H1 (cell line): ENCODE data around the gene TRAF3IP1. TPM values are rescaled to one million over a fixed set of nuclear protein-coding genes. Genes with fewer than 3 reads are reported as not detected.

ENCODE experiments used
- CTCF ChIA-PET: fragments of 300-600 bp; sonication (Branson Sonifier 250); formaldehyde crosslinking; loops from one replicate; lab custom pipeline; 2021; ENCODE audit not compliant: partially characterized antibody; lab: Charles Lee
- POLR2A ChIA-PET: fragments of 300-600 bp; sonication (Branson Sonifier 250); formaldehyde crosslinking; loops from one replicate; lab custom pipeline; 2021; ENCODE audit warnings: inconsistent platforms; ENCODE audit not compliant: partially characterized antibody; lab: Charles Lee
- DNase-seq, 2 experiments: peaks; one replicate each; pipeline versions ENCODE4 v3.0.0 to v3.0.0-alpha.2; 2010 to 2022; ENCODE audit warnings: low spot score in 2 of 2, low read depth in 1 of 2, mixed read lengths in 1 of 2
- FAIRE-seq: peaks from 2 replicates; lab custom pipeline; 2011; peaks lifted over from hg19 to GRCh38; lab: Jason Lieb, UNC
- H2AFZ ChIP-seq: 2 replicates; pipeline ENCODE4 v1.8.1; 2012; ENCODE audit warnings: low read length, inconsistent platforms
- H2AK5ac ChIP-seq: 2 replicates; pipeline ENCODE4 v1.6.1; 2013; ENCODE audit warnings: low read depth, low read length
- H2BK120ac ChIP-seq: replicated peaks from 2 replicates; pipeline ENCODE3; 2013; ENCODE audit warnings: low read depth, low read length, inconsistent platforms
- H2BK12ac ChIP-seq: 2 replicates; pipeline ENCODE4 v1.6.1; 2013; ENCODE audit warnings: low read depth, low read length
- H2BK15ac ChIP-seq: 2 replicates; pipeline ENCODE4 v1.6.1; 2013; ENCODE audit warnings: low read length
- H2BK20ac ChIP-seq: 2 replicates; pipeline ENCODE4 v1.6.1; 2013; ENCODE audit warnings: low read length
- H2BK5ac ChIP-seq: 2 replicates; pipeline ENCODE4 v1.6.1; 2013; ENCODE audit warnings: low read depth, low read length
- H3K14ac ChIP-seq: 2 replicates; pipeline ENCODE4 v1.6.1; 2013; ENCODE audit warnings: inconsistent platforms; ENCODE audit not compliant: insufficient read length
- H3K18ac ChIP-seq: 2 replicates; pipeline ENCODE4 v1.6.1; 2013; ENCODE audit warnings: low read length; ENCODE audit errors: extremely low read depth
- H3K23ac ChIP-seq: 2 replicates; pipeline ENCODE4 v1.6.1; 2013; ENCODE audit warnings: inconsistent platforms; ENCODE audit not compliant: insufficient read length
- H3K23me2 ChIP-seq: 2 replicates; pipeline ENCODE4 v1.6.1; 2013; ENCODE audit warnings: low read depth, low read length
- H3K27ac ChIP-seq: 2 replicates; pipeline ENCODE4 v1.6.1; 2011; ENCODE audit warnings: low read depth, low read length, inconsistent platforms
- H3K27me3 ChIP-seq, 4 experiments: replicated peaks in 1 of 4; 1 replicate in 1 of 4; 2 replicates in 3 of 4; pipeline versions ENCODE4 v1.6.1 to v1.8.1; 2011 to 2013; ENCODE audit warnings: low read length in 3 of 4, mild to moderate bottlenecking in 3 of 4, inconsistent platforms in 2 of 4, mixed read lengths in 2 of 4, moderate library complexity in 1 of 4; ENCODE audit not compliant: control insufficient read depth in 3 of 4, insufficient read depth in 3 of 4; ENCODE audit errors: extremely low read depth in 1 of 4
- H3K36me3 ChIP-seq, 4 experiments: 2 replicates each; pipeline versions ENCODE4 v1.6.1 to v1.8.1; 2011 to 2013; ENCODE audit warnings: mild to moderate bottlenecking in 4 of 4, low read length in 3 of 4, moderate library complexity in 2 of 4, control low read depth in 1 of 4, inconsistent platforms in 1 of 4; ENCODE audit not compliant: insufficient read depth in 4 of 4, control insufficient read depth in 2 of 4
- H3K4ac ChIP-seq: replicated peaks from 2 replicates; pipeline ENCODE3; 2013; ENCODE audit warnings: low read length, low read depth, mixed read lengths, inconsistent platforms; ENCODE audit not compliant: insufficient read length
- H3K4me1 ChIP-seq, 4 experiments: replicated peaks in 1 of 4; 1 replicate in 1 of 4; 2 replicates in 3 of 4; pipeline versions ENCODE4 v1.6.1 to v1.8.1; 2011 to 2013; ENCODE audit warnings: low read length in 3 of 4, inconsistent platforms in 2 of 4, mixed read lengths in 1 of 4; ENCODE audit not compliant: insufficient read depth in 4 of 4, control insufficient read depth in 3 of 4
- H3K4me2 ChIP-seq, 2 experiments: 2 replicates each; pipeline versions ENCODE4 v1.6.1 to v1.8.1; 2011 to 2013; ENCODE audit warnings: low read depth in 2 of 2, low read length in 2 of 2, control low read depth in 1 of 2, inconsistent platforms in 1 of 2, mild to moderate bottlenecking in 1 of 2; ENCODE audit not compliant: insufficient read depth in 1 of 2
- H3K4me3 ChIP-seq, 4 experiments: fragments of 200-600, 300-600 bp in 1 of 4; sonication (generic), shearing (Covaris generic), sonication (Bioruptor Twin) in 1 of 4; 2 replicates each; pipeline versions ENCODE4 v1.5.1 to v1.8.1; 2011 to 2016; ENCODE audit warnings: low read length in 4 of 4, low read depth in 3 of 4, control low read depth in 2 of 4, inconsistent platforms in 2 of 4, mild to moderate bottlenecking in 2 of 4, mixed read lengths in 1 of 4, moderate library complexity in 1 of 4; ENCODE audit not compliant: insufficient read depth in 2 of 4; ENCODE audit errors: extremely low read depth in 1 of 4
- H3K56ac ChIP-seq: replicated peaks from 2 replicates; pipeline ENCODE3; 2013; ENCODE audit warnings: low read depth, mild to moderate bottlenecking, mixed read lengths, low read length, inconsistent platforms; ENCODE audit not compliant: insufficient read length
- H3K79me1 ChIP-seq: 2 replicates; pipeline ENCODE4 v1.6.1; 2013; ENCODE audit warnings: low read depth, low read length, control low read depth
- H3K79me2 ChIP-seq, 2 experiments: 2 replicates each; pipeline versions ENCODE4 v1.6.1 to v1.8.1; 2012 to 2013; ENCODE audit warnings: low read length in 2 of 2, mild to moderate bottlenecking in 2 of 2, inconsistent platforms in 1 of 2; ENCODE audit not compliant: insufficient read depth in 2 of 2, control insufficient read depth in 1 of 2
- H3K9ac ChIP-seq, 4 experiments: replicated peaks in 1 of 4; 1 replicate in 1 of 4; 2 replicates in 3 of 4; pipeline versions ENCODE4 v1.6.1 to v1.8.1; 2011 to 2013; ENCODE audit warnings: low read depth in 3 of 4, low read length in 3 of 4, control low read depth in 2 of 4, mild to moderate bottlenecking in 2 of 4, moderate library complexity in 2 of 4, inconsistent platforms in 1 of 4; ENCODE audit errors: extremely low read depth in 1 of 4
- H3K9me3 ChIP-seq, 2 experiments: 2 replicates each; pipeline versions ENCODE4 v1.6.1 to v1.8.1; 2012 to 2013; ENCODE audit warnings: mild to moderate bottlenecking in 2 of 2, moderate library complexity in 2 of 2, control low read depth in 1 of 2, inconsistent platforms in 1 of 2, low read depth in 1 of 2, low read length in 1 of 2, mixed read lengths in 1 of 2; ENCODE audit not compliant: insufficient read depth in 2 of 2
- H4K20me1 ChIP-seq, 2 experiments: replicated peaks in 1 of 2; 2 replicates each; pipeline versions ENCODE3 to v1.8.1; 2011 to 2013; ENCODE audit warnings: inconsistent platforms in 2 of 2, low read length in 2 of 2, mild to moderate bottlenecking in 1 of 2; ENCODE audit not compliant: insufficient read depth in 2 of 2, control insufficient read depth in 1 of 2
- H4K5ac ChIP-seq: 2 replicates; pipeline ENCODE4 v1.6.1; 2013; ENCODE audit warnings: low read length, low read depth, mixed read lengths, inconsistent platforms; ENCODE audit not compliant: insufficient read length
- H4K8ac ChIP-seq: 2 replicates; pipeline ENCODE4 v1.8.0; 2013; ENCODE audit warnings: mild to moderate bottlenecking, moderate library complexity, low read length, inconsistent platforms; ENCODE audit not compliant: insufficient read depth; ENCODE audit errors: extremely low read depth
- H4K91ac ChIP-seq: replicated peaks from 2 replicates; pipeline ENCODE3; 2013; ENCODE audit warnings: low read length, mixed read lengths, inconsistent platforms; ENCODE audit not compliant: insufficient read length
- ATF2 ChIP-seq: IDR thresholded peaks from 2 replicates; pipeline ENCODE4 v1.6.1; 2012; ENCODE audit warnings: low read length, inconsistent platforms
- BCL11A ChIP-seq, 2 experiments: IDR thresholded peaks; one replicate each; pipeline ENCODE4 v1.6.1; 2011; ENCODE audit warnings: low read depth in 2 of 2, low read length in 2 of 2, mild to moderate bottlenecking in 2 of 2
- CHD2 ChIP-seq: IDR thresholded peaks from 2 replicates; pipeline ENCODE4 v1.6.1; 2012; ENCODE audit warnings: low read length, improper control_type of control experiment
- EP300 ChIP-seq, 2 experiments: IDR thresholded peaks; 1 replicate in 1 of 2; 2 replicates in 1 of 2; pipeline ENCODE4 v1.6.1; 2011 to 2012; ENCODE audit warnings: low read depth in 2 of 2, low read length in 2 of 2, mild to moderate bottlenecking in 2 of 2, borderline replicate concordance in 1 of 2, inconsistent platforms in 1 of 2, moderate library complexity in 1 of 2
- FOSL1 ChIP-seq: IDR thresholded peaks from 2 replicates; pipeline ENCODE4 v1.6.1; 2011; ENCODE audit warnings: mild to moderate bottlenecking, low read depth, low read length, moderate library complexity; ENCODE audit not compliant: insufficient read depth
- NANOG ChIP-seq: IDR thresholded peaks from 2 replicates; pipeline ENCODE4 v1.6.1; 2011; ENCODE audit warnings: low read length, low read depth, mild to moderate bottlenecking, inconsistent platforms; ENCODE audit not compliant: insufficient read depth, poor library complexity, severe bottlenecking
- POU5F1 ChIP-seq: IDR thresholded peaks from 2 replicates; pipeline ENCODE4 v1.6.1; 2011; ENCODE audit warnings: low read depth, mild to moderate bottlenecking, low read length, moderate library complexity
- RFX5 ChIP-seq: IDR thresholded peaks from 2 replicates; pipeline ENCODE4 v1.6.1; 2011; ENCODE audit warnings: low read depth, low read length, improper control_type of control experiment, borderline replicate concordance
- RXRA ChIP-seq: IDR thresholded peaks from 2 replicates; pipeline ENCODE4 v1.6.1; 2011; ENCODE audit warnings: low read depth, mild to moderate bottlenecking, low read length, moderate library complexity; ENCODE audit not compliant: insufficient read depth
- SIX5 ChIP-seq: IDR thresholded peaks from 2 replicates; pipeline ENCODE4 v1.6.1; 2011; ENCODE audit warnings: mild to moderate bottlenecking, low read depth, low read length
- SP4 ChIP-seq: IDR thresholded peaks from 2 replicates; pipeline ENCODE4 v1.6.1; 2012; ENCODE audit warnings: low read length, inconsistent platforms
- SRF ChIP-seq: IDR thresholded peaks from 2 replicates; pipeline ENCODE4 v1.6.1; 2011; ENCODE audit warnings: mild to moderate bottlenecking, low read depth, low read length, moderate library complexity
- SUZ12 ChIP-seq: fragments of 200-600 bp; sonication (generic); IDR thresholded peaks from 2 replicates; pipeline ENCODE4 v1.6.1; 2012; ENCODE audit warnings: mild to moderate bottlenecking, inconsistent platforms, low read length, moderate library complexity, mixed read lengths
- WGBS, 2 experiments: shearing (Covaris generic) in 1 of 2; methylation state at CpG; one replicate each; pipeline versions ENCODE4 v1.1.6 to v1.1.7; 2013 to 2015; ENCODE audit warnings: low lambda C conversion rate in 2 of 2, mixed read lengths in 2 of 2, inconsistent platforms in 1 of 2, low coverage in 1 of 2, missing lambda C conversion rate in 1 of 2; ENCODE audit not compliant: insufficient replicate concordance in 2 of 2, insufficient coverage in 1 of 2, insufficient read length in 1 of 2; ENCODE audit errors: extremely low coverage in 1 of 2, missing lambda C conversion rate in 1 of 2; 5-methylcytosine and 5-hydroxymethylcytosine counted together
- polyA plus RNA-seq, 7 experiments: library from polyadenylated mRNA; depleted of rRNA in 3 of 7; stranded (reverse) in 5 of 7; unstranded in 2 of 7; fragments of >200 nt in 5 of 7; fragments of 200-250 nt in 2 of 7; gene quantifications; 1 replicate in 5 of 7; 2 replicates in 1 of 7; 4 replicates in 1 of 7; pipeline versions ENCODE4 v1.2.1 to v1.2.3, GENCODE V29; 2011 to 2013; ENCODE audit warnings: missing spikeins in 2 of 7, mixed read lengths in 2 of 7
- total RNA-seq: library from RNA; stranded (reverse); fragmentation: NEBNext Ultra II Directional; extraction: Animal tissue kit (Norgen Biotek cat#: 25700); gene quantifications from 2 replicates; pipeline ENCODE4 v1.2.1, GENCODE V29; 2021

The TRAF3IP1 gene
- total and polyA plus RNA-seq, 2 of the 8 experiments (the other 6 are each of a cell fraction or from before 2014, with no cell fraction given) = 2.3 to 17.5 TPM

GRCh38 chr2:238406998-238407285 lies 86.6 kb downstream of the TRAF3IP1 start:
- H2BK5ac ChIP-seq = no peak overlapping the region
- H3K79me2 ChIP-seq = no peaks in the 10 kb centered on the region
- no peak overlapping the region for H2BK120ac ChIP-seq
- no peak overlapping the region for H3K4ac ChIP-seq
- H2BK20ac ChIP-seq = no peak overlapping the region
- CTCF ChIA-PET = interaction anchor here (1.5 to 2.9 kb wide), 3 partner anchors 8 to 39 kb away, joined by 3 to 11 read pairs (median 4); no protein-coding TSS in a partner anchor
- no peak overlapping the region for H3K4me3 ChIP-seq
- H3K4me2 ChIP-seq = no peak overlapping the region
- no peak overlapping the region for H4K91ac ChIP-seq
- peaks cover 4% of the 10 kb centered on the region; the same call in 1 of the 2 replicates for H3K79me1 ChIP-seq
- H3K56ac ChIP-seq = no peak overlapping the region
- H3K9me3 ChIP-seq = no peaks in the 10 kb centered on the region
- no peak overlapping the region for H3K14ac ChIP-seq
- WGBS, 2 experiments = 79% methylated on average over 8 of the region's 8 CpGs; no CpG with 5 or more reads in 1 of the 2 experiments
- H2AFZ ChIP-seq = no peak overlapping the region
- H3K36me3 ChIP-seq = no peaks in the 10 kb centered on the region
- no peak overlapping the region for H3K27ac ChIP-seq
- no peak overlapping the region for H4K8ac ChIP-seq
- H3K23ac ChIP-seq = no peak overlapping the region
- FAIRE-seq (no peak), DNase-seq (no peak)
- no peaks in the 10 kb centered on the region for H3K27me3 ChIP-seq
- no peak overlapping the region for H3K9ac ChIP-seq
- H2BK12ac ChIP-seq = no peak overlapping the region
- POLR2A ChIA-PET = no interaction called here
- H4K20me1 ChIP-seq = no peaks in the 10 kb centered on the region
- no peak overlapping the region for H4K5ac ChIP-seq
- H2AK5ac ChIP-seq = no peak overlapping the region
- H3K4me1 ChIP-seq = peaks cover 0 to 11% (median 5%) of the 10 kb centered on the region in 4 experiments; a peak in 5 of 7 replicates
- no peak overlapping the region for H2BK15ac ChIP-seq
- H3K23me2 ChIP-seq = no peaks in the 10 kb centered on the region
- no peak overlapping the region for H3K18ac ChIP-seq
- TF ChIP-seq ATF2 (no peak), CHD2 (no peak), NANOG (no peak), POU5F1 (no peak), RFX5 (no peak), SUZ12 (no peak), RXRA (no peak), FOSL1 (no peak), BCL11A (IDR thresholded peaks at IDR 0.05; ENCODE audit: low read depth in 2 of 2, low read length in 2 of 2) (no peak), SP4 (no peak), SIX5 (no peak), EP300 (IDR thresholded peaks at IDR 0.05; ENCODE audit: borderline replicate concordance in 1 of 2, low read depth in 2 of 2, low read length in 2 of 2) (no peak), SRF (no peak)
